A673 (cell line): ENCODE data around the gene DGAT2. TPM values are rescaled to one million over a fixed set of nuclear protein-coding genes. Genes with fewer than 3 reads are reported as not detected.

Source experiments
- BruUV-seq: library from RNA; stranded (reverse); fragments of 400-500 nt; replicated peaks from 2 replicates; lab custom pipeline; 2021; lab: Mats Ljungman, UMichigan
- CTCF ChIA-PET: fragments of 300-600 bp; sonication (Branson Sonifier 250); formaldehyde crosslinking; loops from one replicate; lab custom pipeline; 2022; ENCODE audit warnings: antibody characterized with exemption; lab: Charles Lee
- POLR2A ChIA-PET: fragments of 300-600 bp; sonication (Branson Sonifier 250); formaldehyde crosslinking; loops from one replicate; lab custom pipeline; 2022; ENCODE audit warnings: antibody characterized with exemption; ENCODE audit not compliant: low non-redundant PET; lab: Charles Lee
- DNase-seq: peaks from one replicate; pipeline ENCODE4 v3.0.0-alpha.2; 2015; ENCODE audit warnings: low spot score
- H3K27ac ChIP-seq: fragments of 200-600 bp; sonication (generic); 2 replicates; pipeline ENCODE4 v1.5.1; 2016; ENCODE audit warnings: mixed run types, low read depth, mild to moderate bottlenecking, mixed read lengths, antibody characterized with exemption, low read length; ENCODE audit not compliant: poor library complexity, severe bottlenecking
- H3K27me3 ChIP-seq: fragments of 200-600 bp; sonication (generic); replicated peaks from 2 replicates; pipeline ENCODE4 v1.6.1; 2017; ENCODE audit warnings: mixed run types, low read depth, mild to moderate bottlenecking, mixed read lengths, antibody characterized with exemption, low read length; ENCODE audit not compliant: insufficient read depth, poor library complexity
- H3K36me3 ChIP-seq: fragments of 200-600 bp; sonication (generic); 2 replicates; pipeline ENCODE4 v1.6.1; 2016; ENCODE audit warnings: mixed run types, mild to moderate bottlenecking, mixed read lengths, antibody characterized with exemption, low read length; ENCODE audit not compliant: insufficient read depth, poor library complexity, severe bottlenecking
- H3K4me1 ChIP-seq: fragments of 200-600 bp; sonication (generic); 2 replicates; pipeline ENCODE4 v1.6.1; 2017; ENCODE audit warnings: mixed run types, mild to moderate bottlenecking, mixed read lengths, antibody characterized with exemption, low read length; ENCODE audit not compliant: insufficient read depth, poor library complexity, severe bottlenecking
- H3K4me3 ChIP-seq: fragments of 200-600 bp; sonication (generic); 2 replicates; pipeline ENCODE4 v1.5.1; 2016; ENCODE audit warnings: low read depth, mixed run types, mild to moderate bottlenecking, mixed read lengths, low read length; ENCODE audit not compliant: poor library complexity, severe bottlenecking
- H3K9me3 ChIP-seq: fragments of 200-600 bp; sonication (generic); 2 replicates; pipeline ENCODE4 v1.6.1; 2016; ENCODE audit warnings: mixed run types, low read depth, mild to moderate bottlenecking, mixed read lengths, antibody characterized with exemption, low read length; ENCODE audit not compliant: poor library complexity, severe bottlenecking
- EZH2 ChIP-seq: fragments of 200-600 bp; sonication (generic); IDR thresholded peaks from 2 replicates; pipeline ENCODE4 v1.6.1; 2017; ENCODE audit warnings: borderline replicate concordance, low read depth, mild to moderate bottlenecking, mixed read lengths, antibody characterized with exemption, low read length; ENCODE audit not compliant: poor library complexity, severe bottlenecking
- intact Hi-C: fragments of 100-400 bp; cut with micrococcal nuclease; formaldehyde crosslinking; loops from one replicate; pipeline ENCODE4 v1.10.0; 2022; ENCODE audit not compliant: unreplicated experiment
- total RNA-seq: library from RNA; stranded (reverse); gene quantifications from 2 replicates; pipeline ENCODE4 v1.2.3, GENCODE V29; 2021
- TF ChIP-seq, protein P1 (sequence below): fragments of 300-800, 200-600 bp; sonication (generic); conservative IDR thresholded peaks from 2 replicates; pipeline ENCODE4 v1.5.1; 2017; ENCODE audit warnings: low read depth, mild to moderate bottlenecking, antibody characterized with exemption, low read length, moderate library complexity, mixed read lengths

DGAT2 gene
- total RNA-seq, 1 experiment from 2014 or later: 3.7 TPM

DNA sequence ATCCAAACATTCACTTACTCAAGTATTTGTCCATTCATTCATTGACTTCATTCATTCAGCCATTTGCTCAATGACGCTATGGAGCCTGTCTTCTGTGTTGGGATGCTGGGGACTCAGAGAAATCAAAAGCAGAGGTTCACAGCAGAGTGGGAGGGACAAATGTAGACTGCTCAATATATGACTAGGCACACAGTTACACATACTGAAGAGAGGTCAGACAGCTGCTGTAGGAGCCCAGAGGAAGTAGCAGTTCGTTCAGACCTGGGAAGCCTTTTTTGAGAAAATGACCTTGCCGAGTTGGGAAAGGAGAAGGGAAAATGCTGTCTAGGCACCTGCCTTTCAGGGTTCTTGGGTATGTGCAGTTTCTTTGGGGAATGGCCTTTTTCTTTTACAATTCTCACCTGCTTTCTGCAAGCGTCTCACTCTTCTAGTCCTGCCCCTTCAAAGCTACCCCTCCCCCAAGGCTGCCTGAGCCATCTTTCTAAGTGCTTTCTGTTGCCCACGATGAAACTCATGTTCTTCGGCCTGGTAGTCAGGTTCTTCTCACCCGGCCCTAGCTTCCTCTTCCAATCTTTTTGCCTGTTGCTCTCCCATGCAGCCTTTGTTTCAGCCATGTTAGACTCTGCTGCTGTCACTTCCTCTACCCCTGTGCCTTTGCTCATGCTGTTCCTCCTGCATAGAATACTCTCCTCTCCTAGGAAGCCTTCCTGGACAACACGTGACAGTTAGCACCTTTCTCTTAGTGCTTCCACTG lies 42.2 kb downstream of the DGAT2 start:
- no peaks in the 10 kb centered on the region for H3K27me3 ChIP-seq
- H3K27ac ChIP-seq: no peak overlapping the region
- POLR2A ChIA-PET: no interaction called here
- no peak overlapping the region for H3K4me3 ChIP-seq
- CTCF ChIA-PET: no interaction called here
- H3K36me3 ChIP-seq: no peaks in the 10 kb centered on the region
- H3K4me1 ChIP-seq: peaks cover 6% of the 10 kb centered on the region
- no TSS peak for BruUV-seq
- no peak for DNase-seq
- TF ChIP-seq EZH2: no peak
- TF ChIP-seq, protein P1, sequence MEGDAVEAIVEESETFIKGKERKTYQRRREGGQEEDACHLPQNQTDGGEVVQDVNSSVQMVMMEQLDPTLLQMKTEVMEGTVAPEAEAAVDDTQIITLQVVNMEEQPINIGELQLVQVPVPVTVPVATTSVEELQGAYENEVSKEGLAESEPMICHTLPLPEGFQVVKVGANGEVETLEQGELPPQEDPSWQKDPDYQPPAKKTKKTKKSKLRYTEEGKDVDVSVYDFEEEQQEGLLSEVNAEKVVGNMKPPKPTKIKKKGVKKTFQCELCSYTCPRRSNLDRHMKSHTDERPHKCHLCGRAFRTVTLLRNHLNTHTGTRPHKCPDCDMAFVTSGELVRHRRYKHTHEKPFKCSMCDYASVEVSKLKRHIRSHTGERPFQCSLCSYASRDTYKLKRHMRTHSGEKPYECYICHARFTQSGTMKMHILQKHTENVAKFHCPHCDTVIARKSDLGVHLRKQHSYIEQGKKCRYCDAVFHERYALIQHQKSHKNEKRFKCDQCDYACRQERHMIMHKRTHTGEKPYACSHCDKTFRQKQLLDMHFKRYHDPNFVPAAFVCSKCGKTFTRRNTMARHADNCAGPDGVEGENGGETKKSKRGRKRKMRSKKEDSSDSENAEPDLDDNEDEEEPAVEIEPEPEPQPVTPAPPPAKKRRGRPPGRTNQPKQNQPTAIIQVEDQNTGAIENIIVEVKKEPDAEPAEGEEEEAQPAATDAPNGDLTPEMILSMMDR: no peak
- intact Hi-C loops: no loop called here
- H3K9me3 ChIP-seq: no peaks in the 10 kb centered on the region

- TF ChIP-seq EZH2: no peak
- TF ChIP-seq, protein P1: no peak
- ChIA-PET CTCF (no interaction called here), POLR2A (no interaction called here)
- Histone ChIP-seq H3K36me3 (no peaks in the 10 kb centered on the region), H3K4me3 (no peak overlapping the region), H3K27me3 (no peaks in the 10 kb centered on the region), H3K9me3 (no peaks in the 10 kb centered on the region), H3K27ac (no peak overlapping the region), H3K4me1 (peaks cover 12% of the 10 kb centered on the region)
- intact Hi-C loops: no loop called here
- no TSS peak for BruUV-seq
- DNase-seq: no peak
Observed at GRCh38 chr11:75811485-75811884, 42.9 kb downstream of the DGAT2 start.

GRCh38 chr11:75812542-75813040 lies 44.0 kb downstream of the DGAT2 start:
- intact Hi-C loops: no loop called here
- H3K36me3 ChIP-seq: no peaks in the 10 kb centered on the region
- H3K4me1 ChIP-seq: peaks cover 15% of the 10 kb centered on the region
- ChIA-PET POLR2A (no interaction called here), CTCF (no interaction called here)
- TF ChIP-seq, protein P1: no peak
- TF ChIP-seq EZH2: no peak
- no peaks in the 10 kb centered on the region for H3K9me3 ChIP-seq
- H3K4me3 ChIP-seq: no peak overlapping the region
- no peak overlapping the region for H3K27ac ChIP-seq
- BruUV-seq: no TSS peak
- no peak for DNase-seq
- H3K27me3 ChIP-seq: no peaks in the 10 kb centered on the region
